ENCODE data around the gene TRAPPC6A.
A peak's percentile ranks its signal among the peaks of the same experiment; 100 is the strongest.

Gene TRAPPC6A

DNA sequence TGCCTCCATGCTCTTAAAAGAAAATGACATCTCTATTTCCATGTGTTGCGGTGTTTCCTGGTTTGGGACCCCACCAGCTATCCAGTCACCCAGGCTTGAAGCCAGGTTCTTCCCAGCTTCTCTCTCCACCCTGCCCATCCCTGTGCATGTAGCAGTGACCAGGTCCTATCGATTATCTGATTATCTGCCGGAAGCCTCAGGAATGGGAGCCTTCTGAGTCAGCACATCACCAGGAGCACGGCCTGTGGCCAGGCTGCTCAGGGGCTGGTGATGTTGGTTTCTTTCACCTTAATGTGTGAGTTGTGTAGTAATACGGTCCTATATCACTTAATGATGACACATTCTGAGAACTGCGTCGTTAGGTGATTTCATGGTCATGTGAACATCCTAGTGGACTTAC lies 51.4 kb downstream of the TRAPPC6A start:
- ChIA-PET POLR2A (interaction anchor here (1.0 to 2.3 kb wide), 3 partner anchors 35 to 88 kb away, joined by 3 to 10 read pairs (median 3); partner anchors contain the start of genes BLOC1S3, CLASRP, PPP1R37 and TRAPPC6A), CTCF (interaction anchor here (2.3 kb wide), 1 partner anchor 14 kb away, joined by 7 read pairs; no protein-coding TSS in a partner anchor)
- TF ChIP-seq FOXK2 (IDR thresholded peaks at IDR 0.05) (no peak), ARNT (IDR thresholded peaks at IDR 0.05) (no peak), SUZ12 (IDR thresholded peaks at IDR 0.05) (no peak), TARDBP (IDR thresholded peaks at IDR 0.05) (no peak), NFRKB (IDR thresholded peaks at IDR 0.05) (no peak), ELF4 (IDR thresholded peaks at IDR 0.05) (no peak), SP1 (IDR thresholded peaks at IDR 0.05) (no peak), BHLHE40 (IDR thresholded peaks at IDR 0.05; ENCODE audit: borderline replicate concordance) (no peak), L3MBTL2 (conservative IDR thresholded peaks at IDR 0.05) (no peak), ZNF384 (IDR thresholded peaks at IDR 0.05) (no peak), FOXA1 (IDR thresholded peaks at IDR 0.05) (no peak), CTBP1 (IDR thresholded peaks at IDR 0.05; ENCODE audit: borderline replicate concordance) (no peak), FOXM1 (IDR thresholded peaks at IDR 0.05; ENCODE audit: borderline replicate concordance) (no peak)
- TF ChIP-seq, protein P1, sequence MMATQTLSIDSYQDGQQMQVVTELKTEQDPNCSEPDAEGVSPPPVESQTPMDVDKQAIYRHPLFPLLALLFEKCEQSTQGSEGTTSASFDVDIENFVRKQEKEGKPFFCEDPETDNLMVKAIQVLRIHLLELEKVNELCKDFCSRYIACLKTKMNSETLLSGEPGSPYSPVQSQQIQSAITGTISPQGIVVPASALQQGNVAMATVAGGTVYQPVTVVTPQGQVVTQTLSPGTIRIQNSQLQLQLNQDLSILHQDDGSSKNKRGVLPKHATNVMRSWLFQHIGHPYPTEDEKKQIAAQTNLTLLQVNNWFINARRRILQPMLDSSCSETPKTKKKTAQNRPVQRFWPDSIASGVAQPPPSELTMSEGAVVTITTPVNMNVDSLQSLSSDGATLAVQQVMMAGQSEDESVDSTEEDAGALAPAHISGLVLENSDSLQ (IDR thresholded peaks at IDR 0.05): no peak
- DNase-seq (ENCODE audit: extremely low spot score): no peak

DNA sequence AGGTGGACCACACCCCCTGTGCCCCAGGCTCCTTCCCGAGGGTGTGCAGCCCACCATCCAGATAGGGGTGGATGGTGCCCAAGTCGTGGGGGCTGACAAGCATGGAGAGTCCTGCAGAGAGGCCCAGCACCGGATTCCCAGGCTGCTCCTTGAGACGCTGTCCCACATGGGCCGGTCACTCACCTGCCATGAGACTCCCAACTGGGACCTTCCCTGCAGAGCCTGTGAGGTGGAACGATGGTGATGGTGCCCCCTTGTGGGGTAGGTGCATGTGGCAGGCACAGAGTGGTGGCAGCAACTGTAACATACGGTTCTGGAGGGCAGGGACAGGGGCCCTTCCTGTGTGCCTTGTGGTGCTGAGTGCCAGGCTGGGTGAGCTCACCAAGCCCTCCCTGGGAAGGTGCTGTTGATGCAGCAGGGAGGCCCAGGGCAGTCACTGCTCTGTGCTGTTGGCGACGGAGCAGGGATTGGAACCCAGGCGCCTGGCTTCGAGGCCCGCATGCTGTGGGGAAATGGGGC lies 52.0 kb downstream of the TRAPPC6A start:
- ChIA-PET CTCF (interaction anchor here (2.3 kb wide), 1 partner anchor 13 kb away, joined by 7 read pairs; no protein-coding TSS in a partner anchor), POLR2A (interaction anchor here (1.0 to 2.3 kb wide), 3 partner anchors 34 to 87 kb away, joined by 3 to 10 read pairs (median 3); partner anchors contain the start of genes BLOC1S3, CLASRP, PPP1R37 and TRAPPC6A)
- TF ChIP-seq FOXA1 (IDR thresholded peaks at IDR 0.05): no peak
- no peak for TF ChIP-seq TARDBP (IDR thresholded peaks at IDR 0.05)
- TF ChIP-seq HDGF (IDR thresholded peaks at IDR 0.05; ENCODE audit: borderline replicate concordance): no peak
- no peak for TF ChIP-seq FOXK2 (IDR thresholded peaks at IDR 0.05)
- no peak for TF ChIP-seq FOXM1 (IDR thresholded peaks at IDR 0.05; ENCODE audit: borderline replicate concordance)
- TF ChIP-seq SP1 (IDR thresholded peaks at IDR 0.05): no peak
- no peak for TF ChIP-seq BHLHE40 (IDR thresholded peaks at IDR 0.05; ENCODE audit: borderline replicate concordance)
- TF ChIP-seq, protein P1 (IDR thresholded peaks at IDR 0.05): no peak
- no peak for TF ChIP-seq NFRKB (IDR thresholded peaks at IDR 0.05)
- DNase-seq (ENCODE audit: extremely low spot score): peak; percentile 70

GRCh38 chr19:45125360-45125759 lies 52.7 kb downstream of the TRAPPC6A start:
- ChIA-PET POLR2A (interaction anchor here (2.3 kb wide), 1 partner anchor 33 kb away, joined by 10 read pairs; the partner anchor contains the start of gene PPP1R37), CTCF (interaction anchor here (0.6 to 2.3 kb wide), 4 partner anchors 9 to 190 kb away, joined by 3 to 7 read pairs (median 4); no protein-coding TSS in a partner anchor)
- TF ChIP-seq HDGF (IDR thresholded peaks at IDR 0.05; ENCODE audit: borderline replicate concordance): no peak
- TF ChIP-seq SP1 (IDR thresholded peaks at IDR 0.05): no peak
- no peak for TF ChIP-seq NFRKB (IDR thresholded peaks at IDR 0.05)
- TF ChIP-seq ELF4 (IDR thresholded peaks at IDR 0.05): no peak
- no peak for TF ChIP-seq TARDBP (IDR thresholded peaks at IDR 0.05)
- no peak for TF ChIP-seq FOXK2 (IDR thresholded peaks at IDR 0.05)
- no peak for TF ChIP-seq FOXM1 (IDR thresholded peaks at IDR 0.05; ENCODE audit: borderline replicate concordance)
- no peak for TF ChIP-seq LEF1 (IDR thresholded peaks at IDR 0.05; ENCODE audit: borderline replicate concordance)
- no peak for TF ChIP-seq ARNT (IDR thresholded peaks at IDR 0.05)
- TF ChIP-seq L3MBTL2 (conservative IDR thresholded peaks at IDR 0.05): no peak
- TF ChIP-seq CTBP1 (IDR thresholded peaks at IDR 0.05; ENCODE audit: borderline replicate concordance): no peak
- no peak for TF ChIP-seq ZNF384 (IDR thresholded peaks at IDR 0.05)
- TF ChIP-seq, protein P1 (IDR thresholded peaks at IDR 0.05): no peak
- no peak for TF ChIP-seq BHLHE40 (IDR thresholded peaks at IDR 0.05; ENCODE audit: borderline replicate concordance)
- TF ChIP-seq SUZ12 (IDR thresholded peaks at IDR 0.05): no peak
- no peak for TF ChIP-seq FOXA1 (IDR thresholded peaks at IDR 0.05)
- DNase-seq (ENCODE audit: extremely low spot score): no peak

DNA sequence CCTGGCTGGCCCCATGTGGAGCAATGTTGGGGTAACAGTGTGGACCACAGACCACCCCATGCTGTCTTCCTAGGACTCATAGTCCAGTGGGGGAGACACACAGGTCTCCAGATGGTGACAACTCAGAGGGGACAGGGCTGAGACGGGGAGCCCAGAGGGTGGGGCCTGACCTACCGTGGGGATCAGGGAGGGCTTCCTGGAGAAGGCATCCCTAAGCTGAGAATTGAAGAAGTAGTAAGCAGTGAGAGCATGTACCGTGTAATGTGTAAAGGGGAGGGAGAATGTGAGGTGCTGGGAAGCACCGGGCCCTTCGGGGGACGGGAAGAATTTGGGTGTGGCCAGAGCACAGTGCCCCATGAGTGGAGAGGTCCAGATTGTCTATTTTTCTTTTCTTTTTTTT lies 54.0 kb downstream of the TRAPPC6A start:
- TF ChIP-seq TARDBP (IDR thresholded peaks at IDR 0.05) (no peak), LEF1 (IDR thresholded peaks at IDR 0.05; ENCODE audit: borderline replicate concordance) (no peak), FOXK2 (IDR thresholded peaks at IDR 0.05) (no peak), ELF4 (IDR thresholded peaks at IDR 0.05) (no peak), ZNF384 (IDR thresholded peaks at IDR 0.05) (no peak), FOXM1 (IDR thresholded peaks at IDR 0.05; ENCODE audit: borderline replicate concordance) (no peak), SP1 (IDR thresholded peaks at IDR 0.05) (no peak), NFRKB (IDR thresholded peaks at IDR 0.05) (no peak), FOXA1 (IDR thresholded peaks at IDR 0.05) (no peak), L3MBTL2 (conservative IDR thresholded peaks at IDR 0.05) (no peak), BHLHE40 (IDR thresholded peaks at IDR 0.05; ENCODE audit: borderline replicate concordance) (no peak), CTBP1 (IDR thresholded peaks at IDR 0.05; ENCODE audit: borderline replicate concordance) (no peak), SUZ12 (IDR thresholded peaks at IDR 0.05) (no peak), ARNT (IDR thresholded peaks at IDR 0.05) (no peak), HDGF (IDR thresholded peaks at IDR 0.05; ENCODE audit: borderline replicate concordance) (no peak)
- TF ChIP-seq, protein P1 (IDR thresholded peaks at IDR 0.05): no peak
- no peak for DNase-seq (ENCODE audit: extremely low spot score)
- CTCF ChIA-PET: no interaction called here
- POLR2A ChIA-PET: no interaction called here

- no peak for DNase-seq (ENCODE audit: extremely low spot score)
- ChIA-PET POLR2A (no interaction called here), CTCF (no interaction called here)
- no peak for TF ChIP-seq SP1 (IDR thresholded peaks at IDR 0.05)
- TF ChIP-seq FOXK2 (IDR thresholded peaks at IDR 0.05): no peak
- TF ChIP-seq BHLHE40 (IDR thresholded peaks at IDR 0.05; ENCODE audit: borderline replicate concordance): no peak
- no peak for TF ChIP-seq FOXA1 (IDR thresholded peaks at IDR 0.05)
- TF ChIP-seq ELF4 (IDR thresholded peaks at IDR 0.05): no peak
- TF ChIP-seq, protein P1 (IDR thresholded peaks at IDR 0.05): no peak
- TF ChIP-seq L3MBTL2 (conservative IDR thresholded peaks at IDR 0.05): no peak
- no peak for TF ChIP-seq TARDBP (IDR thresholded peaks at IDR 0.05)
- no peak for TF ChIP-seq CTBP1 (IDR thresholded peaks at IDR 0.05; ENCODE audit: borderline replicate concordance)
- TF ChIP-seq ARNT (IDR thresholded peaks at IDR 0.05): no peak
- TF ChIP-seq LEF1 (IDR thresholded peaks at IDR 0.05; ENCODE audit: borderline replicate concordance): no peak
- TF ChIP-seq SUZ12 (IDR thresholded peaks at IDR 0.05): no peak
- no peak for TF ChIP-seq NFRKB (IDR thresholded peaks at IDR 0.05)
- no peak for TF ChIP-seq FOXM1 (IDR thresholded peaks at IDR 0.05; ENCODE audit: borderline replicate concordance)
- no peak for TF ChIP-seq HDGF (IDR thresholded peaks at IDR 0.05; ENCODE audit: borderline replicate concordance)
- no peak for TF ChIP-seq ZNF384 (IDR thresholded peaks at IDR 0.05)
Observed at GRCh38 chr19:45123440-45123850, 54.6 kb downstream of the TRAPPC6A start.
